Right lobe of liver (tissue), 4 donors: ENCODE measurements around the gene TNFRSF11A.

Experiments used
- POLR2A ChIP-seq: fragments of 450-650 bp; IDR thresholded peaks from one replicate; pipeline ENCODE4 v1.6.1; 2017; ENCODE audit warnings: antibody characterized with exemption, mild to moderate bottlenecking
- TF ChIP-seq, protein P1 (sequence below), 4 donors: fragments of 200-600 bp in 3 of 4; fragments of 450-650 bp in 1 of 4; IDR thresholded peaks; one replicate each; pipeline versions ENCODE4 v1.5.1 to v1.8.0; 2016 to 2022; ENCODE audit warnings: antibody characterized with exemption in 4 of 4, mild to moderate bottlenecking in 2 of 4
- donor health status: DM: no; HTN: no; CAD: no.
- donor health status: DM: no; HTN: no; CAD: no.
- donor health status: DM: no; HTN: yes; CAD: no.

GRCh38 chr18:62420151-62420512 lies 95.0 kb downstream of the TNFRSF11A start:
- TF ChIP-seq, protein P1, sequence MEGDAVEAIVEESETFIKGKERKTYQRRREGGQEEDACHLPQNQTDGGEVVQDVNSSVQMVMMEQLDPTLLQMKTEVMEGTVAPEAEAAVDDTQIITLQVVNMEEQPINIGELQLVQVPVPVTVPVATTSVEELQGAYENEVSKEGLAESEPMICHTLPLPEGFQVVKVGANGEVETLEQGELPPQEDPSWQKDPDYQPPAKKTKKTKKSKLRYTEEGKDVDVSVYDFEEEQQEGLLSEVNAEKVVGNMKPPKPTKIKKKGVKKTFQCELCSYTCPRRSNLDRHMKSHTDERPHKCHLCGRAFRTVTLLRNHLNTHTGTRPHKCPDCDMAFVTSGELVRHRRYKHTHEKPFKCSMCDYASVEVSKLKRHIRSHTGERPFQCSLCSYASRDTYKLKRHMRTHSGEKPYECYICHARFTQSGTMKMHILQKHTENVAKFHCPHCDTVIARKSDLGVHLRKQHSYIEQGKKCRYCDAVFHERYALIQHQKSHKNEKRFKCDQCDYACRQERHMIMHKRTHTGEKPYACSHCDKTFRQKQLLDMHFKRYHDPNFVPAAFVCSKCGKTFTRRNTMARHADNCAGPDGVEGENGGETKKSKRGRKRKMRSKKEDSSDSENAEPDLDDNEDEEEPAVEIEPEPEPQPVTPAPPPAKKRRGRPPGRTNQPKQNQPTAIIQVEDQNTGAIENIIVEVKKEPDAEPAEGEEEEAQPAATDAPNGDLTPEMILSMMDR (IDR thresholded peaks at IDR 0.05): no peak
- no peak for TF ChIP-seq POLR2A
